H1 (cell line): ENCODE results near the gene NLRC5. TPM values are rescaled to one million over a fixed set of nuclear protein-coding genes. Genes with fewer than 3 reads are reported as not detected.

Experiments
- CEBPB ChIP-seq: IDR thresholded peaks from 2 replicates; pipeline ENCODE4 v1.6.1; 2012; ENCODE audit warnings: low read depth, low read length
- CHD1 ChIP-seq: IDR thresholded peaks from 2 replicates; pipeline ENCODE4 v1.6.1; 2012; ENCODE audit warnings: low read depth, low read length, improper control_type of control experiment
- CHD7 ChIP-seq: fragments of 300-600 bp; sonication (generic); IDR thresholded peaks from 2 replicates; pipeline ENCODE4 v1.7.1; 2012; ENCODE audit warnings: low read length, moderate library complexity, mild to moderate bottlenecking, inconsistent platforms; ENCODE audit not compliant: insufficient replicate concordance
- HDAC2 ChIP-seq, 2 experiments: fragments of 300-600 bp in 1 of 2; sonication (generic) in 1 of 2; IDR thresholded peaks; 2 replicates each; pipeline ENCODE4 v1.6.1; 2011 to 2012; ENCODE audit warnings: low read depth in 2 of 2, low read length in 2 of 2, mild to moderate bottlenecking in 2 of 2, moderate library complexity in 2 of 2, borderline replicate concordance in 1 of 2, inconsistent platforms in 1 of 2
- NANOG ChIP-seq: IDR thresholded peaks from 2 replicates; pipeline ENCODE4 v1.6.1; 2011; ENCODE audit warnings: low read length, low read depth, mild to moderate bottlenecking, inconsistent platforms; ENCODE audit not compliant: insufficient read depth, poor library complexity, severe bottlenecking
- NRF1 ChIP-seq: IDR thresholded peaks from 2 replicates; pipeline ENCODE4 v1.6.1; 2011; ENCODE audit warnings: mild to moderate bottlenecking, low read depth, low read length, improper control_type of control experiment
- POLR2AphosphoS5 ChIP-seq: IDR thresholded peaks from 2 replicates; pipeline ENCODE4 v1.6.1; 2011; ENCODE audit warnings: low read depth, low read length
- SP4 ChIP-seq: IDR thresholded peaks from 2 replicates; pipeline ENCODE4 v1.6.1; 2012; ENCODE audit warnings: low read length, inconsistent platforms
- TEAD4 ChIP-seq: IDR thresholded peaks from 2 replicates; pipeline ENCODE4 v1.6.1; 2012; ENCODE audit warnings: low read depth, low read length, inconsistent platforms, mixed read lengths
- ZNF274 ChIP-seq: IDR thresholded peaks from 2 replicates; pipeline ENCODE4 v1.7.0; 2012; ENCODE audit warnings: low read length, borderline replicate concordance; ENCODE audit errors: extremely low read depth
- polyA plus RNA-seq, 7 experiments: library from polyadenylated mRNA; depleted of rRNA in 3 of 7; stranded (reverse) in 5 of 7; unstranded in 2 of 7; fragments of >200 nt in 5 of 7; fragments of 200-250 nt in 2 of 7; gene quantifications; 1 replicate in 5 of 7; 2 replicates in 1 of 7; 4 replicates in 1 of 7; pipeline versions ENCODE4 v1.2.1 to v1.2.3, GENCODE V29; 2011 to 2013; ENCODE audit warnings: missing spikeins in 2 of 7, mixed read lengths in 2 of 7
- total RNA-seq: library from RNA; stranded (reverse); fragmentation: NEBNext Ultra II Directional; extraction: Animal tissue kit (Norgen Biotek cat#: 25700); gene quantifications from 2 replicates; pipeline ENCODE4 v1.2.1, GENCODE V29; 2021
- TF ChIP-seq, protein P1 (sequence below): IDR thresholded peaks from 2 replicates; pipeline ENCODE4 v1.6.1; 2012; ENCODE audit warnings: low read length, inconsistent platforms

The NLRC5 gene
- total and polyA plus RNA-seq, 2 of the 8 experiments (the other 6 are each of a cell fraction or from before 2014, with no cell fraction given) = 2.2 to 3.2 TPM

GRCh38 chr16:56939801-56940200 lies 49.6 kb upstream of the NLRC5 start (continued):
- TF ChIP-seq CHD7 (no peak), CHD1 (no peak), TEAD4 (no peak), CEBPB (no peak), SP4 (no peak), ZNF274 (no peak), NRF1 (no peak), HDAC2 (IDR thresholded peaks at IDR 0.05; ENCODE audit: borderline replicate concordance in 1 of 2, low read depth in 2 of 2, low read length in 2 of 2) (no peak), NANOG (no peak), POLR2AphosphoS5 (no peak)
- TF ChIP-seq, protein P1, sequence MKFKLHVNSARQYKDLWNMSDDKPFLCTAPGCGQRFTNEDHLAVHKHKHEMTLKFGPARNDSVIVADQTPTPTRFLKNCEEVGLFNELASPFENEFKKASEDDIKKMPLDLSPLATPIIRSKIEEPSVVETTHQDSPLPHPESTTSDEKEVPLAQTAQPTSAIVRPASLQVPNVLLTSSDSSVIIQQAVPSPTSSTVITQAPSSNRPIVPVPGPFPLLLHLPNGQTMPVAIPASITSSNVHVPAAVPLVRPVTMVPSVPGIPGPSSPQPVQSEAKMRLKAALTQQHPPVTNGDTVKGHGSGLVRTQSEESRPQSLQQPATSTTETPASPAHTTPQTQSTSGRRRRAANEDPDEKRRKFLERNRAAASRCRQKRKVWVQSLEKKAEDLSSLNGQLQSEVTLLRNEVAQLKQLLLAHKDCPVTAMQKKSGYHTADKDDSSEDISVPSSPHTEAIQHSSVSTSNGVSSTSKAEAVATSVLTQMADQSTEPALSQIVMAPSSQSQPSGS = no peak
